Gastrocnemius medialis (tissue), 4 donors: ENCODE data around the gene TTN. TPM values are rescaled to one million over a fixed set of nuclear protein-coding genes. Genes with fewer than 3 reads are reported as not detected.
A peak's percentile ranks its signal among the peaks of the same experiment; 100 is the strongest.

Source experiments
- ATAC-seq, 2 donors: fragments of 150-250 bp; one replicate each; pipeline ENCODE4 v1.9.1; 2016
- DNase-seq, 2 donors: peaks; one replicate each; pipeline ENCODE4 v3.0.0-alpha.2; 2019
- H3K27ac ChIP-seq, 4 donors: fragments of 200-600 bp; sonication (generic); 1 replicate in 1 of 4; 2 replicates in 3 of 4; pipeline ENCODE4 v1.5.1; 2016 to 2018; ENCODE audit warnings: mild to moderate bottlenecking in 2 of 4, moderate library complexity in 1 of 4
- H3K27me3 ChIP-seq, 3 donors: fragments of 200-600 bp; sonication (generic) in 2 of 3; 1 replicate in 1 of 3; 2 replicates in 2 of 3; pipeline versions ENCODE4 v1.5.1 to v1.6.0; 2016 to 2019; ENCODE audit warnings: mild to moderate bottlenecking in 1 of 3, moderate library complexity in 1 of 3
- H3K36me3 ChIP-seq, 2 donors: fragments of 200-600 bp; sonication (generic) in 1 of 2; one replicate each; pipeline ENCODE4 v1.5.1; 2017 to 2018
- H3K4me1 ChIP-seq, 2 donors: fragments of 200-600 bp; sonication (generic) in 1 of 2; one replicate each; pipeline ENCODE4 v1.5.1; 2016 to 2017; ENCODE audit warnings: mild to moderate bottlenecking in 2 of 2
- H3K4me3 ChIP-seq, 4 donors: fragments of 200-600 bp; sonication (generic) in 3 of 4; 1 replicate in 1 of 4; 2 replicates in 3 of 4; pipeline ENCODE4 v1.5.1; 2016 to 2019; ENCODE audit warnings: mild to moderate bottlenecking in 2 of 4
- H3K9me3 ChIP-seq, 3 donors: fragments of 200-600 bp; sonication (generic) in 2 of 3; 1 replicate in 1 of 3; 2 replicates in 2 of 3; pipeline ENCODE4 v1.5.1; 2016 to 2019
- POLR2A ChIP-seq, 2 donors: fragments of 450-650 bp; IDR thresholded peaks; one replicate each; pipeline ENCODE4 v1.6.1; 2017; ENCODE audit warnings: antibody characterized with exemption in 2 of 2, mild to moderate bottlenecking in 2 of 2, moderate library complexity in 2 of 2
- in situ Hi-C, 4 donors: fragments of 200-750 bp; cut with MboI; loops; one replicate each; pipeline versions ENCODE4 v1.15.0 to v1.8.0; 2017; ENCODE audit warnings: low sequenced_read_pairs in 4 of 4
- intact Hi-C: fragments of 100-400 bp; cut with DNase I; formaldehyde crosslinking; loops from one replicate; pipeline ENCODE4 v1.15.1; 2023; ENCODE audit warnings: low total_unique reads
- total RNA-seq, 4 donors: library from RNA; depleted of rRNA; stranded (reverse); fragments of >200 nt; gene quantifications; one replicate each; pipeline versions ENCODE4 v1.1.0 to v1.2.3, GENCODE V29; 2016
- TF ChIP-seq, protein P1 (sequence below), 5 experiments: fragments of 450-650 bp in 3 of 5; fragments of 200-600 bp in 2 of 5; sonication (generic) in 2 of 5; IDR thresholded peaks in 4 of 5; conservative IDR thresholded peaks in 1 of 5; 1 replicate in 4 of 5; 2 replicates in 1 of 5; pipeline ENCODE4 v1.5.1; 2016 to 2019; ENCODE audit warnings: antibody characterized with exemption in 5 of 5, mild to moderate bottlenecking in 3 of 5, moderate library complexity in 3 of 5

TTN gene
- total RNA-seq, 4 donors from 2014 or later: 4,552 to 9,701 (median 7,268) TPM

DNA sequence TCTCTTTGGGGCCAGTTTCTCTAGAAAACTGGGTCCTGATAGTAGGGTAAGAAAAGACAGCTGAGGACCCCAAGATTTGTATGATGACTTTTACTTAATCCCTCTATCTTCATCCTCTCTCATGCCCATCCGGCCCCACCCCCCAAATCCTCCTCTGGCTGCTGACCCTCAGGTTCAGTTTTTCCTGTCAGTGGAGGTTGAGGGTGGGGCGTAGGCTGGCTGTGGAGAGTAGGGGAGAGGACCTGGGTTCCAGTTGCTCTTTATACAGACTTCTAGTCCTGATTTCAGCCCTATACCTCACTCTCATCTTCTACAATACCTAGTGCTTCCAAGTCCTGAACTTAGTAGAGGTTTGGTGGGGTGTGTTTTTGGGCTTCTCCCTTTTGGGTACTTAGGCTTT, 298.6 kb downstream of the TTN start:
- H3K27ac ChIP-seq: no peak overlapping the region
- TF ChIP-seq, protein P1, sequence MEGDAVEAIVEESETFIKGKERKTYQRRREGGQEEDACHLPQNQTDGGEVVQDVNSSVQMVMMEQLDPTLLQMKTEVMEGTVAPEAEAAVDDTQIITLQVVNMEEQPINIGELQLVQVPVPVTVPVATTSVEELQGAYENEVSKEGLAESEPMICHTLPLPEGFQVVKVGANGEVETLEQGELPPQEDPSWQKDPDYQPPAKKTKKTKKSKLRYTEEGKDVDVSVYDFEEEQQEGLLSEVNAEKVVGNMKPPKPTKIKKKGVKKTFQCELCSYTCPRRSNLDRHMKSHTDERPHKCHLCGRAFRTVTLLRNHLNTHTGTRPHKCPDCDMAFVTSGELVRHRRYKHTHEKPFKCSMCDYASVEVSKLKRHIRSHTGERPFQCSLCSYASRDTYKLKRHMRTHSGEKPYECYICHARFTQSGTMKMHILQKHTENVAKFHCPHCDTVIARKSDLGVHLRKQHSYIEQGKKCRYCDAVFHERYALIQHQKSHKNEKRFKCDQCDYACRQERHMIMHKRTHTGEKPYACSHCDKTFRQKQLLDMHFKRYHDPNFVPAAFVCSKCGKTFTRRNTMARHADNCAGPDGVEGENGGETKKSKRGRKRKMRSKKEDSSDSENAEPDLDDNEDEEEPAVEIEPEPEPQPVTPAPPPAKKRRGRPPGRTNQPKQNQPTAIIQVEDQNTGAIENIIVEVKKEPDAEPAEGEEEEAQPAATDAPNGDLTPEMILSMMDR (IDR thresholded peaks at IDR 0.05 in 4 of 5, conservative IDR thresholded peaks at IDR 0.05 in 1 of 5): no peak
- no peak for TF ChIP-seq POLR2A (IDR thresholded peaks at IDR 0.05)
- intact Hi-C loops (no loop called here), in situ Hi-C loops (no loop called here)
- peaks cover 0 to 17% of the 10 kb centered on the region in 2 donors for H3K36me3 ChIP-seq
- no peak for ATAC-seq
- peaks cover 0 to 4% of the 10 kb centered on the region in 2 donors for H3K4me1 ChIP-seq
- DNase-seq: no peak
- H3K27me3 ChIP-seq: no peaks in the 10 kb centered on the region
- no peak overlapping the region for H3K4me3 ChIP-seq
- H3K9me3 ChIP-seq: no peaks in the 10 kb centered on the region

DNA sequence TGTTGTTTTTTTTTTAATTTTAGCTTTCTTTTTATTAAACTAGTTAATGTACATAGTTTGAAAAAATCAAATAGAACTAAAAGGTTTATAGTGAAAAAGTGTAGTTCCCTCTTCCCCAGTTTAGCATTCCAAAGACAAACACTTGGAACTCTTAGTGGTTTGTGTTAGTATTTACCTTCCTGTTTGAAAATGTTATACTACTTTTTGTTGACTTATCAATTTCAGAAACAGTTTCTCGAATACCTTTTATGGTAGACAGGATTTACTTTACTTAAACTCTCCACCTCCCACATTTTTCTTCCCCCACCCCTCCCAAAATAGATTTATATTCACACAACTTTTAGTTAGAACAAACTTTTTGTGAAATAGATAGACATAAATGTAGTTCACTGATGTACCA, 300.3 kb downstream of the TTN start:
- Histone ChIP-seq H3K36me3 (peaks cover 0 to 34% of the 10 kb centered on the region in 2 donors), H3K27ac (no peak overlapping the region), H3K9me3 (no peaks in the 10 kb centered on the region), H3K4me3 (no peak overlapping the region), H3K27me3 (no peaks in the 10 kb centered on the region), H3K4me1 (peaks cover 0 to 4% of the 10 kb centered on the region in 2 donors)
- DNase-seq (no peak), ATAC-seq (no peak)
- in situ Hi-C loops (no loop called here), intact Hi-C loops (no loop called here)
- no peak for TF ChIP-seq POLR2A (IDR thresholded peaks at IDR 0.05)
- TF ChIP-seq, protein P1 (IDR thresholded peaks at IDR 0.05 in 4 of 5, conservative IDR thresholded peaks at IDR 0.05 in 1 of 5): no peak

DNA sequence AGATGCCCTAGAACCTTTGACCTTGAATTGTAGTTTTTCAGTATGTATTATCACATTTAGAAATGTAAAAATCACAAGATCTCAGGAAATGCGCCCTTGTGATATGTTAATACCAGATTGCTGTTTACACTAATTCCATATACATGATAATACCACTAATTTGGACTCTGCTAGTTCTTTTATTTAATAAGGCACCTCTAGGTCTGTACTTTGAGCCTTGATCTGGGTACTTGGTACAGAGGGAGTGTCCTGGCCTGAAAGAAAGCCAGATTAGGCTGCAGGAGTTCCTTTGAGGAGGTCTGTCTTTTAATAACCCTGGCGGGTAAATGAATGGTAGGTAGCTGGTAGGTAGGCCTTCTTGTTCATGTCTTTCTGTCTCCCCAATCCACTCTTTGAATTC, 300.7 kb downstream of the TTN start:
- H3K4me3 ChIP-seq: no peak overlapping the region
- peaks cover 0 to 4% of the 10 kb centered on the region in 2 donors for H3K4me1 ChIP-seq
- no peak overlapping the region for H3K27ac ChIP-seq
- TF ChIP-seq, protein P1 (IDR thresholded peaks at IDR 0.05 in 4 of 5, conservative IDR thresholded peaks at IDR 0.05 in 1 of 5): no peak
- no peak for TF ChIP-seq POLR2A (IDR thresholded peaks at IDR 0.05)
- ATAC-seq: peak in 1 of 2 donors; percentile 13
- H3K36me3 ChIP-seq: peaks cover 0 to 39% of the 10 kb centered on the region in 2 donors
- DNase-seq: no peak
- H3K27me3 ChIP-seq: no peaks in the 10 kb centered on the region
- H3K9me3 ChIP-seq: no peaks in the 10 kb centered on the region
- in situ Hi-C loops: no loop called here
- intact Hi-C loops: no loop called here

DNA sequence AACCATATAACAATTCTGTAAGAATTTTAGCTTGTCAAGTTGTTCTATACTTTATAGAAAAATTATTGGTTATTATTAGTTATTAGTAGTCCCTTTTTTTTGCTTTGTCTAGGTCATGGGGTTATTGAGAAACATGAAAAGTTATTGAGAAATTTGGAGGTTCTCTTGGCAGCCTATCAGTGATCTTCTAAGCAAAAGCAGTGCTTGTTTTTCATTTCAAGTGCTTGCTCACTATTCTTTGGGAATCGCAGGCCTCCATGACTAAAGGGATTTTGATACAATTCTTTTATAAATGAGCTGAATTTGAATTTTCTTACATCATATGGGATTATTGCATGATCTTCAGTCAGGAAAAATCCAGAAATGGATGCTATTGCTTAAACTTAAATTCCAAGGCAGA, 301.1 kb downstream of the TTN start:
- peaks cover 0 to 4% of the 10 kb centered on the region in 2 donors for H3K4me1 ChIP-seq
- H3K36me3 ChIP-seq: peaks cover 0 to 43% of the 10 kb centered on the region in 2 donors
- ATAC-seq (no peak), DNase-seq (no peak)
- no peaks in the 10 kb centered on the region for H3K9me3 ChIP-seq
- TF ChIP-seq, protein P1 (IDR thresholded peaks at IDR 0.05 in 4 of 5, conservative IDR thresholded peaks at IDR 0.05 in 1 of 5): no peak
- TF ChIP-seq POLR2A (IDR thresholded peaks at IDR 0.05): no peak
- in situ Hi-C loops (no loop called here), intact Hi-C loops (no loop called here)
- H3K27me3 ChIP-seq: no peaks in the 10 kb centered on the region
- no peak overlapping the region for H3K4me3 ChIP-seq
- no peak overlapping the region for H3K27ac ChIP-seq

DNA sequence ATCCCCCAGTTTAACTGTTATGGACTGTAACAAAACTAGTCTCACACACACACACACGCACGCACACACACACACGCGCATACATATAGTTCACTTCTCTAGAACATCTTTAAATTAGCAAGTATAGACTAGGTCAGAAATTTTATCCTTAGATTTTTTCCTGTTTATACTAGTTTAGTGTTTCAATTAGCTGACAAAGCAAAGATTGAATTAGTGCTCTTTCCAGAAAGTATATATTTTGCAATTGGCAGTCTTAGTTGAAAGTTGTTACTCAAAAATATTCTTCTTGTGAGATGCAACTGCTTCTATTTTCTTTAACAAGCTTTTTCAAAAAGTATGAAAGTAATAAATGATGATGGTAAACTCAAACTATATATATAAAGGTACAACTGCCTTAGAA, 304.5 kb downstream of the TTN start:
- in situ Hi-C loops: no loop called here
- H3K9me3 ChIP-seq: no peaks in the 10 kb centered on the region

More for the DNA sequence above, 304.5 kb downstream of the TTN start:
- H3K4me3 ChIP-seq: no peak overlapping the region
- no peak overlapping the region for H3K27ac ChIP-seq
- DNase-seq (no peak), ATAC-seq (no peak)
- no peaks in the 10 kb centered on the region for H3K27me3 ChIP-seq
- TF ChIP-seq, protein P1 (IDR thresholded peaks at IDR 0.05 in 4 of 5, conservative IDR thresholded peaks at IDR 0.05 in 1 of 5): no peak
- peaks cover 4 to 10% of the 10 kb centered on the region in 2 donors for H3K4me1 ChIP-seq
- H3K36me3 ChIP-seq: peaks cover 0 to 69% of the 10 kb centered on the region in 2 donors
- intact Hi-C loops: no loop called here
